SU-DHL-6 (cell line): Measurements from ENCODE around the gene KLF4.

Experiments used
- H2AFZ ChIP-seq: fragments of 200-600 bp; sonication (generic); 2 replicates; pipeline ENCODE4 v1.6.1; 2014; ENCODE audit warnings: low read depth, mild to moderate bottlenecking, moderate library complexity, mixed read lengths, antibody characterized with exemption, low read length; ENCODE audit not compliant: severe bottlenecking
- H3F3A ChIP-seq: fragments of 200-600 bp; shearing (Covaris generic); 2 replicates; pipeline ENCODE4 v1.6.0; 2016; ENCODE audit warnings: antibody characterized with exemption, mild to moderate bottlenecking; ENCODE audit not compliant: insufficient read depth
- H3K27ac ChIP-seq: fragments of 200-600 bp; sonication (generic); 2 replicates; pipeline ENCODE4 v1.5.1; 2016; ENCODE audit warnings: low read depth, mild to moderate bottlenecking, low read length, moderate library complexity, mixed read lengths
- H3K27me3 ChIP-seq: fragments of 200-600 bp; sonication (generic), shearing (Covaris generic); 2 replicates; pipeline ENCODE4 v1.6.0; 2014; ENCODE audit warnings: mild to moderate bottlenecking, low read length
- H3K36me3 ChIP-seq: fragments of 200-600 bp; sonication (generic); 2 replicates; pipeline ENCODE4 v1.6.1; 2014; ENCODE audit warnings: mild to moderate bottlenecking, low read length, mixed read lengths
- H3K4me2 ChIP-seq: fragments of 300-600, 200-600 bp; shearing (Covaris generic), sonication (generic); 2 replicates; pipeline ENCODE4 v1.6.0; 2014; ENCODE audit warnings: low read length, low read depth, mild to moderate bottlenecking; ENCODE audit not compliant: poor library complexity, severe bottlenecking
- H3K4me3 ChIP-seq: fragments of 200-600 bp; sonication (generic); 2 replicates; pipeline ENCODE4 v1.5.1; 2014; ENCODE audit warnings: antibody characterized with exemption, low read length, mild to moderate bottlenecking, mixed read lengths; ENCODE audit not compliant: insufficient read depth, poor library complexity, severe bottlenecking
- H3K79me2 ChIP-seq: fragments of 200-600 bp; sonication (generic); 2 replicates; pipeline ENCODE4 v1.6.1; 2014; ENCODE audit warnings: mild to moderate bottlenecking, low read length, moderate library complexity; ENCODE audit not compliant: insufficient read depth
- H3K9ac ChIP-seq: fragments of 200-600 bp; sonication (generic); 2 replicates; pipeline ENCODE4 v1.7.0; 2014; ENCODE audit warnings: mild to moderate bottlenecking, low read length
- H3K9me2 ChIP-seq: fragments of 200-600 bp; sonication (generic); replicated peaks from 2 replicates; pipeline ENCODE4 v1.6.1; 2014; ENCODE audit warnings: low read length; ENCODE audit not compliant: insufficient read depth
- H3K9me3 ChIP-seq: fragments of 200-600 bp; sonication (generic); 2 replicates; pipeline ENCODE4 v1.6.1; 2014; ENCODE audit warnings: low read length, mixed read lengths; ENCODE audit not compliant: insufficient read depth
- H4K20me1 ChIP-seq: fragments of 200-600 bp; sonication (generic); 2 replicates; pipeline ENCODE4 v1.6.1; 2014; ENCODE audit warnings: low read depth, mild to moderate bottlenecking, antibody characterized with exemption, low read length, moderate library complexity, mixed read lengths
- CTCF ChIP-seq: fragments of 200-600 bp; sonication (generic); IDR thresholded peaks from one replicate; pipeline ENCODE4 v1.5.1; 2017; ENCODE audit warnings: antibody characterized with exemption, mild to moderate bottlenecking, low read length, moderate library complexity; ENCODE audit not compliant: insufficient read depth, poor library complexity, severe bottlenecking
- EZH2phosphoT487 ChIP-seq: fragments of 200-600 bp; sonication (generic), shearing (Covaris generic); conservative IDR thresholded peaks from 2 replicates; pipeline ENCODE4 v1.6.1; 2018; ENCODE audit warnings: mild to moderate bottlenecking, antibody characterized with exemption, low read length, moderate library complexity, mixed read lengths

The KLF4 gene

GRCh38 chr9:107530679-107531078 lies 41.1 kb upstream of the KLF4 start:
- no peaks in the 10 kb centered on the region for H3F3A ChIP-seq

GRCh38 chr9:107528686-107529085 lies 39.1 kb upstream of the KLF4 start:
- H3K27me3 ChIP-seq: no peaks in the 10 kb centered on the region
- H3K4me3 ChIP-seq: no peak overlapping the region
- H3K4me2 ChIP-seq: no peak overlapping the region
- no peaks in the 10 kb centered on the region for H4K20me1 ChIP-seq
- H2AFZ ChIP-seq: no peak overlapping the region
- no peaks in the 10 kb centered on the region for H3K36me3 ChIP-seq
- no peaks in the 10 kb centered on the region for H3K9me2 ChIP-seq
- TF ChIP-seq EZH2phosphoT487 (no peak), CTCF (no peak)
- H3F3A ChIP-seq: no peaks in the 10 kb centered on the region
- no peaks in the 10 kb centered on the region for H3K9me3 ChIP-seq
- H3K27ac ChIP-seq: no peak overlapping the region
- H3K79me2 ChIP-seq: no peaks in the 10 kb centered on the region
- no peak overlapping the region for H3K9ac ChIP-seq

More at GRCh38 chr9:107530679-107531078, 41.1 kb upstream of the KLF4 start:
- no peaks in the 10 kb centered on the region for H3K79me2 ChIP-seq
- no peaks in the 10 kb centered on the region for H3K9me3 ChIP-seq
- H3K36me3 ChIP-seq: no peaks in the 10 kb centered on the region
- H3K9ac ChIP-seq: no peak overlapping the region
- no peaks in the 10 kb centered on the region for H4K20me1 ChIP-seq
- no peaks in the 10 kb centered on the region for H3K27me3 ChIP-seq
- no peak overlapping the region for H3K27ac ChIP-seq
- H2AFZ ChIP-seq: no peak overlapping the region
- H3K4me2 ChIP-seq: no peak overlapping the region
- H3K4me3 ChIP-seq: no peak overlapping the region
- TF ChIP-seq CTCF: no peak
- no peak for TF ChIP-seq EZH2phosphoT487
- no peaks in the 10 kb centered on the region for H3K9me2 ChIP-seq

- Histone ChIP-seq H3K79me2 (no peaks in the 10 kb centered on the region), H3F3A (no peaks in the 10 kb centered on the region), H3K36me3 (no peaks in the 10 kb centered on the region), H3K9me2 (no peaks in the 10 kb centered on the region), H3K9me3 (no peaks in the 10 kb centered on the region), H4K20me1 (no peaks in the 10 kb centered on the region), H3K4me2 (no peak overlapping the region), H3K27me3 (no peaks in the 10 kb centered on the region), H3K27ac (no peak overlapping the region), H3K9ac (no peak overlapping the region), H2AFZ (no peak overlapping the region), H3K4me3 (no peak overlapping the region)
- TF ChIP-seq EZH2phosphoT487: no peak
- TF ChIP-seq CTCF: no peak
Observed at GRCh38 chr9:107523539-107523938, 34.0 kb upstream of the KLF4 start.

- TF ChIP-seq EZH2phosphoT487: no peak
- TF ChIP-seq CTCF: no peak
- Histone ChIP-seq H3K9ac (no peak overlapping the region), H2AFZ (no peak overlapping the region), H3K79me2 (no peaks in the 10 kb centered on the region), H3K9me2 (no peaks in the 10 kb centered on the region), H3K4me3 (no peak overlapping the region), H3K27ac (no peak overlapping the region), H3K4me2 (no peak overlapping the region), H3K36me3 (no peaks in the 10 kb centered on the region), H3K27me3 (no peaks in the 10 kb centered on the region), H3K9me3 (no peaks in the 10 kb centered on the region), H3F3A (no peaks in the 10 kb centered on the region), H4K20me1 (no peaks in the 10 kb centered on the region)
Observed at GRCh38 chr9:107520186-107520585, 30.6 kb upstream of the KLF4 start.
